NCI-H2107 (cell line): ENCODE data around the gene NLK.
"Not testable (repeated sequence)": the region's sequence is repeated elsewhere in the genome, so short reads cannot be mapped to it uniquely, and the experiment has no call there.

Experiments
- DNase-seq: peaks from one replicate; lab custom pipeline; 2025; lab: John Stamatoyannopoulos, UW

The NLK gene

GRCh38 chr17:28159004-28159403 lies 116.5 kb downstream of the NLK start:
- DNase-seq = no peak

- DNase-seq = no peak
Measured at GRCh38 chr17:28159924-28160323, 117.4 kb downstream of the NLK start.

- DNase-seq = no peak
Measured at GRCh38 chr17:28160610-28161009, 118.1 kb downstream of the NLK start.

- DNase-seq = no peak
Measured at GRCh38 chr17:28161311-28161710, 118.8 kb downstream of the NLK start.

- DNase-seq = no peak
Measured at GRCh38 chr17:28166478-28166877, 124.0 kb downstream of the NLK start.

GRCh38 chr17:28169621-28170349 lies 127.3 kb downstream of the NLK start:
- DNase-seq = no peak

- DNase-seq = no peak
Measured at GRCh38 chr17:28170771-28171170, 128.3 kb downstream of the NLK start.

GRCh38 chr17:28173031-28173561 lies 130.6 kb downstream of the NLK start:
- DNase-seq = no peak

GRCh38 chr17:28173801-28174200 lies 131.3 kb downstream of the NLK start:
- no peak for DNase-seq

- no peak for DNase-seq
Measured at GRCh38 chr17:28174352-28175046, 132.0 kb downstream of the NLK start.

- DNase-seq = no peak
Measured at GRCh38 chr17:28177351-28177750, 134.9 kb downstream of the NLK start.

GRCh38 chr17:28178800-28179199 lies 136.3 kb downstream of the NLK start:
- DNase-seq = no peak

GRCh38 chr17:28180449-28180848 lies 138.0 kb downstream of the NLK start:
- no peak for DNase-seq

- no peak for DNase-seq
Measured at GRCh38 chr17:28181568-28181967, 139.1 kb downstream of the NLK start.

GRCh38 chr17:28182559-28182958 lies 140.1 kb downstream of the NLK start:
- DNase-seq = no peak

- DNase-seq = no peak
Measured at GRCh38 chr17:28185658-28186057, 143.2 kb downstream of the NLK start.

- not testable (repeated sequence) for DNase-seq
Measured at GRCh38 chr17:28186472-28186871, 144.0 kb downstream of the NLK start.

- DNase-seq = no peak
Measured at GRCh38 chr17:28187931-28188330, 145.5 kb downstream of the NLK start.

- no peak for DNase-seq
Measured at GRCh38 chr17:28188841-28189263, 146.4 kb downstream of the NLK start.

GRCh38 chr17:28189667-28190066 lies 147.2 kb downstream of the NLK start:
- DNase-seq = no peak

- DNase-seq = no peak
Measured at GRCh38 chr17:28191018-28191417, 148.5 kb downstream of the NLK start.

GRCh38 chr17:28193241-28193640 lies 150.8 kb downstream of the NLK start:
- no peak for DNase-seq

GRCh38 chr17:28194382-28194781 lies 151.9 kb downstream of the NLK start:
- no peak for DNase-seq
